SK-N-SH (cell line): Measurements from ENCODE around the gene ADAMTS17.

Source experiments
- EP300 ChIP-seq, 2 experiments: IDR thresholded peaks; 2 replicates each; pipeline versions ENCODE4 v1.4.0 to v1.6.1; 2012; ENCODE audit warnings: borderline replicate concordance in 1 of 2, low read depth in 1 of 2, low read length in 1 of 2
- GATA2 ChIP-seq: sonication (generic); formaldehyde crosslinking; IDR thresholded peaks from 2 replicates; pipeline ENCODE4 v1.5.0; 2020; ENCODE audit warnings: mild to moderate bottlenecking, missing genetic modification reagents
- NFIC ChIP-seq: IDR thresholded peaks from 2 replicates; pipeline ENCODE4 v1.4.0; 2012; ENCODE audit warnings: borderline replicate concordance
- NRF1 ChIP-seq: IDR thresholded peaks from 2 replicates; pipeline ENCODE4 v1.6.1; 2012; ENCODE audit warnings: low read depth, mild to moderate bottlenecking, low read length
- REST ChIP-seq: IDR thresholded peaks from 2 replicates; pipeline ENCODE4 v1.6.1; 2012; ENCODE audit warnings: mild to moderate bottlenecking, low read depth, low read length, moderate library complexity
- TAF1 ChIP-seq: IDR thresholded peaks from 2 replicates; pipeline ENCODE4 v1.6.1; 2012; ENCODE audit warnings: low read depth, mild to moderate bottlenecking, low read length, moderate library complexity, borderline replicate concordance
- YY1 ChIP-seq: IDR thresholded peaks from 2 replicates; pipeline ENCODE4 v1.4.0; 2012; ENCODE audit warnings: low read depth, mild to moderate bottlenecking
- TF ChIP-seq, protein P1 (sequence below): fragments of 200-600 bp; sonication (generic); IDR thresholded peaks from 2 replicates; pipeline ENCODE4 v1.6.1; 2017; ENCODE audit warnings: antibody characterized with exemption, mild to moderate bottlenecking, moderate library complexity

- TF ChIP-seq, protein P1, sequence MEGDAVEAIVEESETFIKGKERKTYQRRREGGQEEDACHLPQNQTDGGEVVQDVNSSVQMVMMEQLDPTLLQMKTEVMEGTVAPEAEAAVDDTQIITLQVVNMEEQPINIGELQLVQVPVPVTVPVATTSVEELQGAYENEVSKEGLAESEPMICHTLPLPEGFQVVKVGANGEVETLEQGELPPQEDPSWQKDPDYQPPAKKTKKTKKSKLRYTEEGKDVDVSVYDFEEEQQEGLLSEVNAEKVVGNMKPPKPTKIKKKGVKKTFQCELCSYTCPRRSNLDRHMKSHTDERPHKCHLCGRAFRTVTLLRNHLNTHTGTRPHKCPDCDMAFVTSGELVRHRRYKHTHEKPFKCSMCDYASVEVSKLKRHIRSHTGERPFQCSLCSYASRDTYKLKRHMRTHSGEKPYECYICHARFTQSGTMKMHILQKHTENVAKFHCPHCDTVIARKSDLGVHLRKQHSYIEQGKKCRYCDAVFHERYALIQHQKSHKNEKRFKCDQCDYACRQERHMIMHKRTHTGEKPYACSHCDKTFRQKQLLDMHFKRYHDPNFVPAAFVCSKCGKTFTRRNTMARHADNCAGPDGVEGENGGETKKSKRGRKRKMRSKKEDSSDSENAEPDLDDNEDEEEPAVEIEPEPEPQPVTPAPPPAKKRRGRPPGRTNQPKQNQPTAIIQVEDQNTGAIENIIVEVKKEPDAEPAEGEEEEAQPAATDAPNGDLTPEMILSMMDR = no peak
- TF ChIP-seq EP300 (IDR thresholded peaks at IDR 0.05; ENCODE audit: borderline replicate concordance in 1 of 2, low read depth in 1 of 2, low read length in 1 of 2) (no peak), NRF1 (no peak), TAF1 (no peak), YY1 (no peak), NFIC (no peak), GATA2 (CRISPR knock-in tag) (no peak), REST (no peak)
Measured at GRCh38 chr15:100007609-100008008, 334.2 kb downstream of the ADAMTS17 start.
